ENCODE results near the gene TH.

Gene TH

GRCh38 chr11:2139621-2140337 lies 31.8 kb downstream of the TH start:
- DNase-seq, result no peak

DNA sequence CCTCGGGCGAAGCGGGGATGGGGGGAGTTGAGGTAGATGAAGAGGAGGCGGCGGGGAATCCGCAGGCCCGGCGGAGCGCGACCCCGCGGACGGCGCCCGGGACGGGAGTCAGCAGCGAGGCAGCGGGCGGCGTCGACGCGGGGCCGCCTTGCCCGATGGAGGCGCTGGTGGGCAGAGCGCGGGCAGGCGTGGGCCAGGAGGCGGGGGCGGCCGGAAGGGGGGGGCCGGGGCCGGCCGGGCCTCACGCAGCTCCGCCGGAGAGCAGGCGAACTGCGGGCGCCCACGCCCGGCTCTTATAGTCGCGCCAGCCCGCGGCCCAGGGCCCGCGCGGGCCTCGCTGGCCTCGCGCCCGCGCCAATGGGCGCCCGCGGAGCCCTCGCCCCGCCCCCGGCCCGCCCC lies 32.5 kb downstream of the TH start, which contains the start of gene IGF2:
TSS of gene IGF2 (minus strand) at position 267 of the 399 bp plus-strand sequence. CDS start 3,866 bp downstream, outside the sequence.
- no peak for DNase-seq

- DNase-seq, result no peak
Observed at GRCh38 chr11:2138431-2139122, 33.0 kb downstream of the TH start.

GRCh38 chr11:2138068-2138430 lies 33.6 kb downstream of the TH start:
- no peak for DNase-seq

GRCh38 chr11:2137202-2138067 lies 34.2 kb downstream of the TH start:
- DNase-seq, result no peak

DNA sequence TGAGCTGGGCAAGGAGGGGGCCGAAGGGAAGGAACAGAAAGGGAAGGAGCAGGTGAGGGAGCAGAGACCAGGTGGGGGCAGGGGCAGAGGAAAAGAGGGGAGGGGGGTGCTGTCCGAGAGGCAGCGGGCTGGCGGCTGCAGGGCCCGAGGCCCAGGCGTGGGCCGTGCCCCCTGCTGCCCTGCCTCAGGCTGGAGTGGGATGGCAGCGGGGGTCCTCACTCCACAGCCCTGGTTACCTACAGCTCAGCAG lies 34.7 kb downstream of the TH start:
- DNase-seq, result no peak

DNA sequence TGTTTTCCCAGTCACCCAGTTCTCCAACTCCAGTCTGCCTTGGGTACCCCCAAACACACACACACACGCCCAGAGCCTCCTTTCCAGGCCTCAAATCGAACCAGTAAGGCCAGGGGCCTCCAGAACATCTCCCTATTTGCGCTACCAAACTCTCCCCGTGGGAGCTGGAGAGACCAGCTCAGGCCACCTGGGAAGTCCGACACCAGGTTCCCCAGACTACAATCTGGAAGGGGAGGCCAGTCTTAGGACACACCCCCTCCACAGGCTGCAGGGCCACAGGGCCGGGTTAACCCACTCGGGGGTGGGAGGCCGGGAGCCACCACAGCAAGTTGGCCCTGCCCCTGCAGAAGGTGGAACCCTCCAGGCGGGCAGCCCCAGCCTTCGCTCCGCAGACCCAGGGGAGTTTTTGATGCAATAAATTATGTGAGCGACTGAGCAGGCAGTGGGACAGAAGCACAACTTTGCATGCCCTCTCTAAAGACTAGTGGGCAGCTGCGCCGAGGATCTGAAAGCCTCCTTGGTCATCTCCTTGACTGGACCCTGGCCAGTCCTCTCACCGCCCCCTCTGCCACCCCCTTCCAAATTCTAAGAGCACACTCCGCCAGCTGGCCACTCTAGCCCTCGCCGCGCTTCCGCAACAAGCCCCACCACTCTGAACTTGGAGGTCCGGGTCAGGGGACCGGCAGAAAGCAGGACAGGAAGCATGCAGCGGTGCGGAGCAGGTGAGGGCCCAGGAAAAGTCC lies 35.2 kb downstream of the TH start:
- DNase-seq, result no peak

DNA sequence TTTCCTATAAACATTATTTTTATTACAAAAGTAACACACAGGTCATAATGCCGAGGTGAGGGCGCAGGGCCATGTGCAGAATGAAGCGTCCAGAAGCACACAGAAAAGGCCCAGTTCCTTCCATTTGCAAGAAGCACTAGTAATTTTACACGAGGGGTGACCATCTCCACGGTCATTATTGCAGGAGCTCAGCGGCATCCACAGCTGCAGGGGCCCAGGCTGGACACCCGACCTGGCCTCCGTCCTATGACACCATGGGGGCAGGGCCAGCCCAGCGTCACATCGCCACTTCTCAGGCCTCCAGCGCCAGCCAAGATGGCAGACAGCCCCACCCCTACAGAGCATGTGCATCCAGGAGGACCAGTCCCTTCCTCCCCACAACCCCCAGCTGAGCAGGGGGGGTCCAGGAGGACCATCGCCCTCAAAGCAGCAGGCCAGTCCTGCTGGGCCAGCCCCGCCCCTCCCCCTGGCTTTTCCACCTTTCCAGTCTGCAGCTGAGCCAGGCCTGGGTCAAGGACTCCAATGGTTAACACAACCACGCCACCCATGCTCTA lies 35.9 kb downstream of the TH start:
- no peak for DNase-seq

DNA sequence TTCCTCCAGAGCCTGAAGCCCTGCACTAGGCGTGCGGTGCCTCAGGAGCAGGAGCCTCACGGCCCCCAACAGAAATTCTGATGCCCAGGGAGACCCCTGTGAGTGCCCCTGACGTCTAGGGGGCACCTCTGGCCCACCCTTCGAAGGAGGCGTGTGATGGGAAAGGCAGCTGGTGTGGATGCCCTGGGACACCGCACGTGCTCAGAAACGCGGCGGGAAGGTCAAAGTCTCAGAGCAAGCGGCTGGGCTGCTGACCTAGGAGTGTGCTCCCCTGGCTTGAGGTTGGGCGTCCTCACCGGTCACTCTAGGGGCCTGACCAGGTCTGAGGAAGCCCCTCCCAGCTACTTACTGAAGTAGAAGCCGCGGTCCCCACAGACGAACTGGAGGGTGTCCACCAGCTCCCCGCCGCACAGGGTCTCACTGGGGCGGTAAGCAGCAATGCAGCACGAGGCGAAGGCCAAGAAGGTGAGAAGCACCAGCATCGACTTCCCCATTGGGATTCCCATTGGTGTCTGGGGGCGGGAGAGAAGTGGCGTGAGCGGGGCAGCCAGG lies 36.5 kb downstream of the TH start:
- no peak for DNase-seq

DNA sequence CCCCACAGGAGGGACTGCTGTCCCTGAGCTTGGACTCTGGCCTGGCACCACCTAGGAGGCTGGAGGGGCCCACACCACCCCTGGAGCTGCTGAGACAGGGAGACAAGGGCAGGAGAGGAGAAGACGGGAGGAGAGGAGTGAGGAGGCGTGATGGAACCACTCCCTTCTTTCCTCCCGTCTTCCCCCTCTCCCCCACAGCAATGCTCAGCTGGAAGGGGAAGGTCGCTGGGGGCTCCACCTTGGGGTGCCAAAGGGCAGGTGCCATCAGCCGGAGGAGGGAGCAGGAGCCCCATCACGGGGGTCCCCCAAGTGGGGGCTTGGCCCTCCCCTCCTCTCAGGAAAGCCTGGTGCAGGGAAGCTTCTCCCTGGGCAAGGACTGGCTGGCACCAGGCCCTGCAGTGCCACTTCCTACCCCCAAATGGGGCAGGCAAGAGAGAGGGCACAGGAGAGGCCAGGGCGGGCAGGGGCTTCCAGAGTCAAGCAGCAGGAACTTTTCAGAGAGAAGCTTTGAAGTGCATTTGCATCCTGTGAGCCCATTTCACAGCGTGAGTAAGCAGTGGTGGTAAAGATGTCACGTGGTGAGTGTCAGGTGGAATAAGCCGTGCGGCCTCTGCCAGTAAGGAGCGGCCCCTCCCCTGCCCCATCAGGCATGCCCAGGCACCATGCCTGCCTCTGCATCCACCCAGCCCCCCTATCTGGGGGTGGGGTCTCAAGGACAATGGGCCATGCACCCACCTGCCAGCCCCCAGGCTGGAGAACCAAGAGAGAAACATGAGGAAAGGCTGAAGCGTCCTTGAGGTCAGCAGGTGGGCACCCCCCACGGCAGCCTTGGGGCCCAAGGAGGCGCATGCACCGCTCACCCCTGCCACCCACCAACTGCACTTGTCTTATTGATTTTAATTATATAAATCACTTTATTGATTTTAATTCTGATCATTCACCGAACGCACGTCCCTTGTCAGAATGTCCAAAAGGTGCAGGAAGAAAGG lies 37.3 kb downstream of the TH start:
- no peak for DNase-seq

- no peak for DNase-seq
Observed at GRCh38 chr11:2133241-2134021, 38.2 kb downstream of the TH start.

GRCh38 chr11:2132874-2133240 lies 38.8 kb downstream of the TH start:
- DNase-seq, result no peak

- no peak for DNase-seq
Observed at GRCh38 chr11:2132246-2132645, 39.4 kb downstream of the TH start.

- DNase-seq, result no peak
Observed at GRCh38 chr11:2131371-2132236, 40.0 kb downstream of the TH start.

- no peak for DNase-seq
Observed at GRCh38 chr11:2130881-2131352, 40.7 kb downstream of the TH start.

DNA sequence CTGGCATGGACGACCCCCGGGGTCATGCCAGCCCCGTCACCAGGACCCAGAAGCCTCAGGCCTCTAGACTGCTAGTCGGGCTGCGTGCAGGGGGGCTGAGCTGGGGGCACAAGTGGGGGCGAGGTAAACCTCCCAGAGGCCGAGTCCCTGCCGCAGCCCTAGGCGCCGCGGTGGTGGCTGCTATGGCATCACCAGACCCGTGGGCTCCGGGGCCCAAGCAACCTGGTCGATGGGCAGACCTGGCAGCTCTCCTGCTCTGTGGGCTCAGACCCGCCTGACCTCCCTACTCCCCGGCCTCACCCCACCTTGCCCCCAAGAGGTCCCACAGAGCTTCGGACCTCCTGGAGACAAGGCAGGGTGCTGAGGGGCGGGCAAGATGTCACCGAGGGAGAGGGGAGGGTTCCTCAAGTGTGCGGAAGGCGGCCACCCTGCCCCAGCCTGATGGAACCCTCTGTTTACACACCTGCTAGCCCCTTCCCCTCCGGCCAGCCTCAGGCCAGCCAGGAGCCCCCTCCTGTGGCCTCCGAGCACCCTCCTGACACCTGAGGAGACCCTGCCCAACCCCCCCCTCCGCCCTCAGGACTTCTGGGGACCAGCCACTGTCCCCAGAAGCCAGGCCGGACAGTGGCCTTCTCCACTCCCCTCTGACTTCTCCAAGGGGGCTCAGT lies 41.8 kb downstream of the TH start:
- DNase-seq, result no peak

DNA sequence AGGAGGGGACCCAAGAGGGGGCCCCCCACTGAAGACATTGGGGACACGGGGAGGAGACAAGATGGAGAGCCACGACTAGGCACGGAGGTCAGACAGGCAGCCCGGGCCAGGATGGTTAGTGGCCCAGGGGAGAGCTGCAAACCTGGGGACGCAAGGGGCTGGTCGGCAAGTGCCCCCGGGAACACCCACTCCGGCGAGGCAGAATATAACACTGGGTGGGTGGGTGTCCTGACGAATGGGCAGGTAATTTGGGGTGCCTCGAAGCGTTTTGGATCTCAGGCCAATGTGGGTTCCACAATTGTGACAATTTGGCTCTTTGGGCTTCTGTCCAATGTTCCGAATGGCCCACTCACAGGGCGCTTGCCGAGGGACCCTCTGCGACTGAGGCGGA lies 42.3 kb downstream of the TH start:
- no peak for DNase-seq

DNA sequence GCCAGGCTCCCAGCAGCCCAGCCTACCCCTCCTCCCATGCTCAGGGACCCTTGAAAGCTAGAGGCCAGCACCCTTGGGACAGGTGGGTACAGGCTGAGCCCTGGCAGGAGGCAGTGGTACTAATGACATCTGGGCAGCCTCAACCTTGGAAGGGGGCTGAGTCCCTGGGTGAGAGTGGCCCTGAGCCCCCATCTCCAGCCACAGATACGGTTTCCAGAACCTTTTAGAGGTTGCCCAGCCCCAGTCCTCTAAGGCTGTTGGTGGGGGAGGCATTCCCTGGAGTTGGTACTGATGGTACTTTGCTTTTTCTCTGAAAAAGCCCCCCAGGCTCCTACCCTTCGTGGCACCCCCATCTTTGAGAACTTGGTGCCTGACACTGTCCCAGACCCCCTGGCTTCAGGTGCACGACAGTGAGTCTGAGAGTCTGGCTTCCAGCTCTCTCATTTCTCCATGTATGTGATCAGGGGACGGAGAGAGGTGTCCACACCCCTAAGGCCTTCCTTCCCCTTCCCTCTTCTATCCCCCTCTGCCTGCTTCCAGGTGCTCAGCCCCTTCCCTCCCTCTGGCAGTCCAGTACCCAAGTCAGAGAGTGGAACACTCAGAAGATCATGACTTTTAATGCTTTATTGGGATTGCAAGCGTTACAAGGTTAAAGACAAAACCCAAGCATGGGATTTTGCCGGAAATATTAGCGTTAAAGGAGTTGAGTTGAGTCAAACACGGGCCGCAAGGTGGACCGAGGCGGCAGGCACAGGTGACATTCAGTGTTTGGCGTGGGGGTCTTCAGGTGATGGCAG lies 42.9 kb downstream of the TH start:
- DNase-seq, result no peak
